ACC112 (cell line): Measurements from ENCODE around the gene TAPBPL.
"Not testable (repeated sequence)": the region's sequence is repeated elsewhere in the genome, so short reads cannot be mapped to it uniquely, and the experiment has no call there.

Source experiments
- H2AFZ ChIP-seq: fragments of 200-600 bp; sonication (generic); one replicate; pipeline ENCODE4 v1.6.0; 2017; ENCODE audit warnings: antibody characterized with exemption, low read length; ENCODE audit not compliant: unreplicated experiment
- H3K27ac ChIP-seq: fragments of 200-600 bp; sonication (generic); 2 replicates; pipeline ENCODE4 v1.5.1; 2014; ENCODE audit warnings: low read depth, mild to moderate bottlenecking, antibody characterized with exemption, low read length, moderate library complexity
- H3K27me3 ChIP-seq: fragments of 200-600 bp; sonication (generic); 2 replicates; pipeline ENCODE4 v1.6.1; 2014; ENCODE audit warnings: mild to moderate bottlenecking, antibody characterized with exemption, low read length, moderate library complexity, mixed read lengths; ENCODE audit not compliant: insufficient read depth
- H3K36me3 ChIP-seq: fragments of 200-600 bp; sonication (generic); 2 replicates; pipeline ENCODE4 v1.6.1; 2016; ENCODE audit warnings: mild to moderate bottlenecking, antibody characterized with exemption, low read length, moderate library complexity, mixed read lengths; ENCODE audit not compliant: insufficient read depth
- H3K4me1 ChIP-seq: fragments of 200-600 bp; sonication (generic); one replicate; pipeline ENCODE4 v1.6.1; 2016; ENCODE audit warnings: low read length, mixed read lengths; ENCODE audit not compliant: insufficient read depth, unreplicated experiment, control insufficient read depth
- H3K4me3 ChIP-seq: fragments of 200-600 bp; sonication (generic); 2 replicates; pipeline ENCODE4 v1.5.1; 2014; ENCODE audit warnings: mild to moderate bottlenecking, low read depth, low read length
- H3K79me2 ChIP-seq: fragments of 200-600 bp; sonication (generic); one replicate; pipeline ENCODE4 v1.6.0; 2016; ENCODE audit warnings: low read length; ENCODE audit not compliant: control insufficient read depth, unreplicated experiment, insufficient read depth

Gene TAPBPL

DNA sequence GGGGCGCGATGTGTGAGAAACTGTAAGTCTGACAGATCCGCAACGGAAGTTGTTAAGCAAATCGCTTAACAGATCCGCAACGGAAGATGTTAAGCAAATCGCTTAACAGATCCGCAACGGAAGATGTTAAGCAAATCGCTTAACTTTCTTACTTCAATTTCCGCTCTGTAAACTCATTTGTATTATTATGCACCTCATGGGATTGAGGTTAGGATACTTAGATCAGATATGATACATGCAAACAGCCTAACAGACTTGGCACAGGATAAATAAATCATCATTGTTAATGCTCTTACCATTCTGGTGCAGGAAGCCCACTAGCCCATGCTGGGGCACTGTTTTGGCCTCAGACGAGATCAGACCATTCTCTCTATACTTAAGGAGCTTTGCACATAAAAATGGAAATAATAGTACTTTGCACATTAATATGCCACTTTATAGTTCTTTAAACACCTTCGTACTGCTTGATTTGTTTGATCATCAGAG lies 42.5 kb downstream of the TAPBPL start:
- Histone ChIP-seq H3K27me3 (no peaks in the 10 kb centered on the region), H2AFZ (no peak overlapping the region), H3K36me3 (peaks cover 21% of the 10 kb centered on the region), H3K4me1 (peaks cover 20% of the 10 kb centered on the region), H3K79me2 (peaks cover 50% of the 10 kb centered on the region), H3K4me3 (peak overlapping the region; percentile 95), H3K27ac (peak overlapping the region; percentile 97)

- H3K4me1 ChIP-seq: peaks cover 20% of the 10 kb centered on the region
- H3K27me3 ChIP-seq: no peaks in the 10 kb centered on the region
- peaks cover 54% of the 10 kb centered on the region for H3K79me2 ChIP-seq
- peak overlapping the region; percentile 97 for H3K27ac ChIP-seq
- peak overlapping the region; percentile 95 for H3K4me3 ChIP-seq
- H3K36me3 ChIP-seq: peaks cover 24% of the 10 kb centered on the region
- no peak overlapping the region for H2AFZ ChIP-seq
These were observed 43.1 kb downstream of the TAPBPL start for GRCh38 chr12:6494968-6495367.

DNA sequence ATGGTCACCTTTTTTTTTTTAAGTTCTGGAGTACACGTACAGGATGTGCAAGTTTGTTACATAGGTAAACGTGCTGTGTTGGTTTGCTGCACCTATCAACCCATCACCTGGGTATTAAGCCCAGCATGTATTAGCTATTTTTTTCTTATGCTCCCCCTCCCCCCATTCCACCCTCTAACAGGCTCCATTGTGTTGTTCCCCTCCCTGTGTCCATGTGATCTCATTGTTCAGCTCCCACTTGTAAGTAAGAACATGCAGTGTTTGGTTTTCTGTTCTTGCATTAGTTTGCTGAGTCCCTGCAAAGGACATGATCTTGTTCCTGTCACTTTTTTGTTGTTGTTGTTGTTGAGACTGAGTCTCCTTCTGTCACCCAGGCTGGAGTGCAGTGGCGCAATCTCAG lies 45.4 kb downstream of the TAPBPL start:
- not testable (repeated sequence) for H2AFZ ChIP-seq, H3K27ac ChIP-seq, H3K4me3 ChIP-seq, H3K27me3 ChIP-seq
- Histone ChIP-seq H3K36me3 (peaks cover 17% of the 10 kb centered on the region), H3K79me2 (peaks cover 64% of the 10 kb centered on the region), H3K4me1 (peaks cover 13% of the 10 kb centered on the region)

- no peak overlapping the region for H3K4me3 ChIP-seq
- no peak overlapping the region for H2AFZ ChIP-seq
- H3K79me2 ChIP-seq: peaks cover 59% of the 10 kb centered on the region
- H3K27ac ChIP-seq: no peak overlapping the region
- peaks cover 15% of the 10 kb centered on the region for H3K36me3 ChIP-seq
- H3K27me3 ChIP-seq: no peaks in the 10 kb centered on the region
- H3K4me1 ChIP-seq: peaks cover 3% of the 10 kb centered on the region
These were observed 48.6 kb downstream of the TAPBPL start for GRCh38 chr12:6500466-6500865.

GRCh38 chr12:6507102-6507998 lies 55.5 kb downstream of the TAPBPL start:
- H3K36me3 ChIP-seq: peaks cover 14% of the 10 kb centered on the region; the same call in 1 of the 2 replicates
- peak overlapping the region; percentile 20 for H3K27ac ChIP-seq
- H3K27me3 ChIP-seq: no peaks in the 10 kb centered on the region
- peaks cover 32% of the 10 kb centered on the region for H3K79me2 ChIP-seq
- H3K4me3 ChIP-seq: no peak overlapping the region
- H3K4me1 ChIP-seq: no peaks in the 10 kb centered on the region
- no peak overlapping the region for H2AFZ ChIP-seq

DNA sequence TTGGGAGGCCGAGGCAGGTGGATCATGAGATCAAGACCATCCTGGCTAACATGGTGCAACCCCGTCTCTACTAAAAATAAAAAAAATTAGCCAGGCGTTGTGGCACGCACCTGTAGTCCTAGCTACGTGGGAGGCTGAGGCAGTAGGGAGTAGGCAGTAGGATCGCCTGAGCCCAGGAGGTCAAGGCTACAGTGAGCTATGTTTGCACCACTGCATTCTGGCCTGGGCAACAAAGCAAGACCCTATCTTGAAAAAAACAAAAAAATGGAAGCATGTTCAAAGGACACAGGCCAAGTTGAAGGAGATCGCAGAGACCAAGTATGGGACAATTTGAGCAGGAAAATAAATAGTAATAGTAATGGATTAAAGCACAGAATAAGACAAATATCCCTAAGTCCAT lies 56.2 kb downstream of the TAPBPL start:
- no peak overlapping the region for H2AFZ ChIP-seq
- no peaks in the 10 kb centered on the region for H3K4me1 ChIP-seq
- H3K27me3 ChIP-seq: no peaks in the 10 kb centered on the region
- H3K27ac ChIP-seq: peak overlapping the region; percentile 20; the same call in 1 of the 2 replicates
- peaks cover 18% of the 10 kb centered on the region; the same call in 1 of the 2 replicates for H3K36me3 ChIP-seq
- no peak overlapping the region for H3K4me3 ChIP-seq
- H3K79me2 ChIP-seq: peaks cover 30% of the 10 kb centered on the region
